ENCODE measurements around the gene MEN1.

Gene MEN1

DNA sequence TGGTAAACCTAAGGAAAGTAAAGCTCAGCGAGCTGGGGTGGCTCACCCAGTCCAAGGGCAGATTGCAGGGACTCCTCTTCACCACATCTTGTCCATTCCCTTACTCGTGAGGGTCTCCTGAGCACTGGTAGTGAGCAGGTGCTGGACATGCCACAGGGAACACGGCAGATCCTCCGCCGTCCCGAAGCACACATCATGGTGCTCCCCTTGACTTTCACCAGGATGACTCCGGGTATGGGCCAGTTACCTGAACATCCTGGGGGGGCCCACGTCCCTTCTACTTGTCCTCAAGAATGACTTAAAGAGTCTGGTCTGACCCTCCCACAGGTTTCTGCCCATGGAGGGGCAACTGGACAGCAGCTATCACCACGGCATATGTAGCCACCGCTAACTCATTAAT is 24.0 kb downstream of the MEN1 start:
- Histone ChIP-seq H3K27me3 (ENCODE audit: insufficient read depth, low read length) (no peaks in the 10 kb centered on the region), H3K9me3 (ENCODE audit: insufficient read depth, low read depth, low read length) (no peaks in the 10 kb centered on the region), H3K9ac (ENCODE audit: low read depth, low read length) (no peak overlapping the region), H3K4me1 (ENCODE audit: insufficient read depth, low read length) (no peaks in the 10 kb centered on the region), H3K36me3 (ENCODE audit: insufficient read depth, low read depth, low read length) (no peaks in the 10 kb centered on the region), H3K4me3 (ENCODE audit: low read length) (no peak overlapping the region), H3K27ac (ENCODE audit: low read length) (no peak overlapping the region)

GRCh38 chr11:64784813-64785581 is 25.4 kb downstream of the MEN1 start:
- H3K27me3 ChIP-seq (ENCODE audit: insufficient read depth, low read length) = no peaks in the 10 kb centered on the region
- H3K27ac ChIP-seq (ENCODE audit: low read length) = no peak overlapping the region
- no peaks in the 10 kb centered on the region for H3K9me3 ChIP-seq (ENCODE audit: insufficient read depth, low read depth, low read length)
- no peaks in the 10 kb centered on the region for H3K36me3 ChIP-seq (ENCODE audit: insufficient read depth, low read depth, low read length)
- H3K9ac ChIP-seq (ENCODE audit: low read depth, low read length) = no peak overlapping the region
- no peak overlapping the region for H3K4me3 ChIP-seq (ENCODE audit: low read length)
- no peaks in the 10 kb centered on the region for H3K4me1 ChIP-seq (ENCODE audit: insufficient read depth, low read length)

- no peaks in the 10 kb centered on the region for H3K27me3 ChIP-seq (ENCODE audit: insufficient read depth, low read length)
- H3K4me1 ChIP-seq (ENCODE audit: insufficient read depth, low read length) = peaks cover 14% of the 10 kb centered on the region
- H3K36me3 ChIP-seq (ENCODE audit: insufficient read depth, low read depth, low read length) = peaks cover 38% of the 10 kb centered on the region
- peak within 1 kb of the TSS; percentile 88 for H3K9ac ChIP-seq (ENCODE audit: low read depth, low read length)
- no peaks in the 10 kb centered on the region for H3K9me3 ChIP-seq (ENCODE audit: insufficient read depth, low read depth, low read length)
- peak within 1 kb of the TSS; percentile 89 for H3K27ac ChIP-seq (ENCODE audit: low read length)
- H3K4me3 ChIP-seq (ENCODE audit: low read length) = peak within 1 kb of the TSS; percentile 100
Measured at GRCh38 chr11:64778473-64779298, 31.7 kb downstream of the MEN1 start, which contains the start of gene SF1. TSS of gene SF1 (minus strand) at chr11:64778542. CDS start at chr11:64778392, 150 bp downstream.

GRCh38 chr11:64778223-64778472 is 32.2 kb downstream of the MEN1 start:
- peak overlapping the region; percentile 85 for H3K9ac ChIP-seq (ENCODE audit: low read depth, low read length)
- no peaks in the 10 kb centered on the region for H3K27me3 ChIP-seq (ENCODE audit: insufficient read depth, low read length)
- peak overlapping the region; percentile 74; the same call in 1 of the 2 replicates for H3K4me3 ChIP-seq (ENCODE audit: low read length)
- peaks cover 14% of the 10 kb centered on the region for H3K4me1 ChIP-seq (ENCODE audit: insufficient read depth, low read length)
- H3K36me3 ChIP-seq (ENCODE audit: insufficient read depth, low read depth, low read length) = peaks cover 44% of the 10 kb centered on the region
- H3K27ac ChIP-seq (ENCODE audit: low read length) = no peak overlapping the region
- no peaks in the 10 kb centered on the region for H3K9me3 ChIP-seq (ENCODE audit: insufficient read depth, low read depth, low read length)

DNA sequence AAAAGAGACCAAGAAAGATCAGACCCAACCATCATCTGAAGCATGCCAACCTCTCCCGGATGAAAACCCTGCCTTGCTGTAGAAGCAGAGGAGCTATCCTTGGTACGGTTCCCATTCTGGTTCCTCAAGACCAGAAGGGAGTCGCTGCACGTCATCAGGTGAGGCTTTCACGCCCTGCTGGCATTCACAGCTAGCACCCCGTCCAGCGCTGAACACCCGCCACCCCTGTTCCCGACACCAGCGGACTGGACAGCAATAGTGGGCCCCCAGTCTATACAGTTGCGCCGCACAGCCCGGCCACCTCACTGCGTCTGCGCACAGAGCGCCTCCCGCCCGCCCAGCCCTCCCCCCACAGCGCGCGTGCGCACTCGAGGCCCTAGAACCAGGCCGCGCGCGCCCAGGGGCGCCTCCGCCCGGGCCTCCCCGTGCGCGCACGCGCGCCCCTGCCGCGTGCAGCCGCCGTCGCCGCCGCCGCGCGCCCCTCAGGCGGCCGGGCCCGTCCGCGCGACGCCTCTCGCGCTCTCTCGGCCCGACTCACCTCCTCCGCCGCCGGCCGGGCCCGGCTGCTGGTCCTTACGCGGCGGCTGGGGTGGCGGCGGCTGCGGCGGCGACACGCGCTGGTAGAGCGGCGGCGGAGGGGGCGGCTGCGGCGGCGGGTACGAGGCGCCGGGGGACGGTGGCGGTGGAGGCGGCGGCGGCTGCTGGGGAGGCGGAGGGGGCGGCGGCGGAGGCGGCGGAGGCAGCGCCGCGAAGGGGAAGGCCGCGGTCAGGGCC is 32.7 kb downstream of the MEN1 start:
- Histone ChIP-seq H3K4me1 (ENCODE audit: insufficient read depth, low read length) (peaks cover 14% of the 10 kb centered on the region), H3K4me3 (ENCODE audit: low read length) (peak overlapping the region; percentile 100), H3K9me3 (ENCODE audit: insufficient read depth, low read depth, low read length) (no peaks in the 10 kb centered on the region), H3K36me3 (ENCODE audit: insufficient read depth, low read depth, low read length) (peaks cover 49% of the 10 kb centered on the region), H3K27me3 (ENCODE audit: insufficient read depth, low read length) (no peaks in the 10 kb centered on the region), H3K27ac (ENCODE audit: low read length) (no peak overlapping the region), H3K9ac (ENCODE audit: low read depth, low read length) (peak overlapping the region; percentile 88)

DNA sequence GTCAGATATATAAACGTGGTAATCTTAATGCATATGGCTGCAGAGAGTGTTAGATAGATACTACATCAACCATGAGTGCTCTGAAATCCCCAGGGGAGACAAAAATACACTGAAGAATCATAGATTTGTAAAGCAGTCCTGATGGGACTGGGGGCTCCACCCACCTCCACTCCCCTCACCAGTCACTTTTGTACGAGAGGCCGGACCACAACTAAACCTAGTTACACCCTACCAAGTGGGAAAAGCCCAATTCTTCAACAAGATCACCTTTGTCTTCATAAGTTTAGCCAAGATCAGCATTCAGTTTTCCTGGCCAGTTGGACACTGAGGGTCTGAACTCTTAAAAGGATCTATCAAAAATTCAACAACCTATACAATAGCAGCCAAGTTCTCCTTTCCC is 33.5 kb downstream of the MEN1 start:
- Histone ChIP-seq H3K9ac (ENCODE audit: low read depth, low read length) (peak overlapping the region; percentile 88), H3K4me1 (ENCODE audit: insufficient read depth, low read length) (peaks cover 14% of the 10 kb centered on the region), H3K27ac (ENCODE audit: low read length) (no peak overlapping the region), H3K9me3 (ENCODE audit: insufficient read depth, low read depth, low read length) (no peaks in the 10 kb centered on the region), H3K27me3 (ENCODE audit: insufficient read depth, low read length) (no peaks in the 10 kb centered on the region), H3K36me3 (ENCODE audit: insufficient read depth, low read depth, low read length) (peaks cover 57% of the 10 kb centered on the region), H3K4me3 (ENCODE audit: low read length) (peak overlapping the region; percentile 100)

- Histone ChIP-seq H3K4me3 (ENCODE audit: low read length) (peak overlapping the region; percentile 100), H3K27ac (ENCODE audit: low read length) (no peak overlapping the region), H3K9me3 (ENCODE audit: insufficient read depth, low read depth, low read length) (no peaks in the 10 kb centered on the region), H3K9ac (ENCODE audit: low read depth, low read length) (peak overlapping the region; percentile 88; the same call in 1 of the 2 replicates), H3K4me1 (ENCODE audit: insufficient read depth, low read length) (peaks cover 14% of the 10 kb centered on the region), H3K36me3 (ENCODE audit: insufficient read depth, low read depth, low read length) (peaks cover 61% of the 10 kb centered on the region), H3K27me3 (ENCODE audit: insufficient read depth, low read length) (no peaks in the 10 kb centered on the region)
Measured at GRCh38 chr11:64776425-64776824, 33.9 kb downstream of the MEN1 start.

DNA sequence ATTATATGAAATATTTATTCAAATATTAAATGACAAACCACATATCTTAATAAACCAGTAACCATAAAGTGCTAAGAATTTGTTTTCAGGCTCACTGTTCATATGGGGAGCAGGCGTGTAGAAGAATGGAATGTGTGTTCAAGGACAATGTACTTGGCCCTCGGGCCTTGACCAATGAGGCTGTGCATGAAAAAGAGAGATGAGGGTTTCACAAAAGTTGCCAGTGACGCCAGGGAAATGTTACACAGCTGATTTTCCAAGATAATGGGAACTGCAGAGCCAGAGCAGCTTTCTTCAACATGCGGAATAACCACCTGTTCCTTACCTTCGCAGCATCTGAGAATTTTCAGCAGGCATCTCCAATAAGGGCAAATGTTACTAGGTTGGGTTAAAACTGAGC is 36.2 kb downstream of the MEN1 start:
- Histone ChIP-seq H3K4me3 (ENCODE audit: low read length) (no peak overlapping the region), H3K27me3 (ENCODE audit: insufficient read depth, low read length) (no peaks in the 10 kb centered on the region), H3K9ac (ENCODE audit: low read depth, low read length) (no peak overlapping the region), H3K27ac (ENCODE audit: low read length) (no peak overlapping the region), H3K4me1 (ENCODE audit: insufficient read depth, low read length) (peaks cover 14% of the 10 kb centered on the region), H3K9me3 (ENCODE audit: insufficient read depth, low read depth, low read length) (no peaks in the 10 kb centered on the region), H3K36me3 (ENCODE audit: insufficient read depth, low read depth, low read length) (peaks cover 84% of the 10 kb centered on the region)

DNA sequence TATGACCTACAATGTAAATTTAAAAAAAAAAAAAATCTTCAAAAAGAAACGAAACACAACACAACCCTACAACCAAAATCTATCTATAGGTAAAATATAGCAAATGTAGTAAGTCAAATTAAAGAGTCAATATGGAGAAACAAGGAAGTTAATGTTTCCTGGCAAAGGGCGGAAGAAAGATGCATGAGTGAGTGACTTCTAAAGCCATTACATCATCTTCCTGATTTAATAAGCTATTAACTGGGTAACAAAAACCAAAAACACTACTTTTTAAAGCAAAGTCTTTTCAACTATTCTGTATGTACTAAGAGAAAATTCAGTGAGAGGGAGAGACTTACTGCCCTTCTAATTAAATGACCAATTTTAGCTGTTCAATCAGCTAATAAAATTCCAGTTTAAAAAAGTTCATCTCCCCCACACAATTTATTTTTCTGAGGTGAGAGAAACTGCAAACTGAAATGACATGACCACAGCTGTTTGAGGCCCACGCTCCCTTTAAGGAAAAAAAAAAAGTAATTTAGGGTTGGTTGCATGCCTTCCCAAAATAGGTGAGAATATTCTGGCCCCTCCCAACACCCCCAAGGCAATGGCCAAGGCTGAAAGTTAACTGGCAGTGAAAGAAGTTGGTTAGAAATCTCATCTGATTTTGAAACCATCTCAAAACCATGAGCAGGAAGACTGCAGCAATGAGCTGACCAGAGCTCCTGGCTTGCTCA is 37.9 kb downstream of the MEN1 start:
- Histone ChIP-seq H3K27me3 (ENCODE audit: insufficient read depth, low read length) (no peaks in the 10 kb centered on the region), H3K36me3 (ENCODE audit: insufficient read depth, low read depth, low read length) (peaks cover 100% of the 10 kb centered on the region), H3K4me1 (ENCODE audit: insufficient read depth, low read length) (peaks cover 14% of the 10 kb centered on the region), H3K9ac (ENCODE audit: low read depth, low read length) (no peak overlapping the region), H3K4me3 (ENCODE audit: low read length) (no peak overlapping the region), H3K9me3 (ENCODE audit: insufficient read depth, low read depth, low read length) (no peaks in the 10 kb centered on the region), H3K27ac (ENCODE audit: low read length) (no peak overlapping the region)

DNA sequence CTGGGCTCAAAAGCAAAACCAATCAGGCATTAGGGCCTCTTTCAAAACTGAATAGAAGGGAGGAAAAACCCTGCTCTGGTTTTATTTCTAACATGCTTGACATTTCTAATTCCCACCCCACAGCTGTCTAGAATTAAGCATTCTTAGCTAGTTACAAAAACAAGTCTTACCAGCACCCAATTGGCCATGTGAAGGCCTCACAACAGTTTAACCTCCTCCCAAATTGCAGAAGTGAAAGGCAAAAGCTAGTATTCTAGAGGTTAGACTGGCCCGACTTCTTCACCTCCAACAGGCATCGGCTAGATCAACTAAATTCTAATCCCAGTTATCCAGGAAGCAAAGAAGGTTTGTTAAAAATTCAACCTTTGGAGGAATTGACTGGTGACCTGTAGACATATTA is 38.5 kb downstream of the MEN1 start:
- Histone ChIP-seq H3K27ac (ENCODE audit: low read length) (no peak overlapping the region), H3K9me3 (ENCODE audit: insufficient read depth, low read depth, low read length) (no peaks in the 10 kb centered on the region), H3K27me3 (ENCODE audit: insufficient read depth, low read length) (no peaks in the 10 kb centered on the region), H3K36me3 (ENCODE audit: insufficient read depth, low read depth, low read length) (peaks cover 100% of the 10 kb centered on the region), H3K4me3 (ENCODE audit: low read length) (no peak overlapping the region), H3K9ac (ENCODE audit: low read depth, low read length) (no peak overlapping the region), H3K4me1 (ENCODE audit: insufficient read depth, low read length) (peaks cover 12% of the 10 kb centered on the region)

- Histone ChIP-seq H3K27me3 (ENCODE audit: insufficient read depth, low read length) (no peaks in the 10 kb centered on the region), H3K27ac (ENCODE audit: low read length) (no peak overlapping the region), H3K4me1 (ENCODE audit: insufficient read depth, low read length) (0 out of 2 replicates have a peak, but pooled peaks cover 3% of the 10 kb centered on the region), H3K9ac (ENCODE audit: low read depth, low read length) (no peak overlapping the region), H3K9me3 (ENCODE audit: insufficient read depth, low read depth, low read length) (no peaks in the 10 kb centered on the region), H3K36me3 (ENCODE audit: insufficient read depth, low read depth, low read length) (peaks cover 96% of the 10 kb centered on the region), H3K4me3 (ENCODE audit: low read length) (no peak overlapping the region)
Measured at GRCh38 chr11:64770120-64770519, 40.2 kb downstream of the MEN1 start.

All from iPS-20b (cell line).